Neural progenitor cell (in vitro differentiated cells): Measurements from ENCODE around the gene NOP58. TPM values are rescaled to one million over a fixed set of nuclear protein-coding genes. Genes with fewer than 3 reads are reported as not detected.

Experiments
- DNase-seq: peaks from one replicate; pipeline ENCODE4 v3.0.0-alpha.2; 2016; ENCODE audit warnings: low spot score
- H2AFZ ChIP-seq: fragments of 200-600 bp; sonication (generic); replicated peaks from 2 replicates; pipeline ENCODE4 v1.6.1; 2016; ENCODE audit warnings: antibody characterized with exemption
- H3F3A ChIP-seq: fragments of 200-600 bp; sonication (generic); 2 replicates; pipeline ENCODE4 v1.6.1; 2016; ENCODE audit warnings: antibody characterized with exemption, low read depth
- H3K27ac ChIP-seq: fragments of 200-600 bp; sonication (generic); 2 replicates; pipeline ENCODE4 v1.5.1; 2016; ENCODE audit warnings: mild to moderate bottlenecking
- H3K27me3 ChIP-seq: fragments of 200-600 bp; sonication (generic); 2 replicates; pipeline ENCODE4 v1.6.1; 2016; ENCODE audit warnings: mild to moderate bottlenecking, moderate library complexity
- H3K36me3 ChIP-seq: fragments of 200-600 bp; sonication (generic); 2 replicates; pipeline ENCODE4 v1.5.1; 2016
- H3K4me1 ChIP-seq: fragments of 200-600 bp; sonication (generic); 2 replicates; pipeline ENCODE4 v1.6.1; 2016; ENCODE audit warnings: mixed run types
- H3K4me2 ChIP-seq: fragments of 200-600 bp; sonication (generic); 2 replicates; pipeline ENCODE4 v1.6.1; 2016
- H3K4me3 ChIP-seq: fragments of 200-600 bp; sonication (generic); 2 replicates; pipeline ENCODE4 v1.5.1; 2016
- H3K79me2 ChIP-seq: fragments of 200-600 bp; sonication (generic); 2 replicates; pipeline ENCODE4 v1.6.1; 2016; ENCODE audit warnings: low read depth
- H3K9ac ChIP-seq: fragments of 200-600 bp; sonication (generic); 2 replicates; pipeline ENCODE4 v1.6.1; 2016
- H3K9me3 ChIP-seq: fragments of 200-600 bp; sonication (generic); 2 replicates; pipeline ENCODE4 v1.5.1; 2016; ENCODE audit warnings: low read depth
- H4K20me1 ChIP-seq: fragments of 200-600 bp; sonication (generic); 2 replicates; pipeline ENCODE4 v1.6.1; 2016; ENCODE audit warnings: low read depth
- H3K27ac Mint-ChIP-seq: 3 replicates; pipeline ENCODE4 v1.8.0; 2021; ENCODE audit warnings: mixed read lengths
- H3K27me3 Mint-ChIP-seq: 2 replicates; pipeline ENCODE4 v1.8.0; 2022; ENCODE audit warnings: low read depth, mild to moderate bottlenecking, inconsistent platforms, moderate library complexity, mixed read lengths; ENCODE audit not compliant: insufficient read depth
- H3K36me3 Mint-ChIP-seq: 3 replicates; pipeline ENCODE4 v1.8.0; 2021; ENCODE audit warnings: mixed read lengths
- H3K4me1 Mint-ChIP-seq: 3 replicates; pipeline ENCODE4 v1.8.0; 2021; ENCODE audit warnings: mixed read lengths
- H3K4me3 Mint-ChIP-seq: 3 replicates; pipeline ENCODE4 v1.8.0; 2021; ENCODE audit warnings: mild to moderate bottlenecking, moderate library complexity, mixed read lengths
- H3K9me3 Mint-ChIP-seq: 3 replicates; pipeline ENCODE4 v1.8.0; 2020; ENCODE audit warnings: mixed read lengths
- CTCF ChIP-seq: fragments of 200-600 bp; sonication (generic); IDR thresholded peaks from 2 replicates; pipeline ENCODE4 v1.5.1; 2017; ENCODE audit warnings: antibody characterized with exemption, mild to moderate bottlenecking
- EZH2 ChIP-seq: fragments of 200-600 bp; sonication (generic); IDR thresholded peaks from 2 replicates; pipeline ENCODE4 v1.6.1; 2017; ENCODE audit warnings: antibody characterized with exemption, mild to moderate bottlenecking, moderate library complexity
- EZH2phosphoT487 ChIP-seq: fragments of 200-600 bp; sonication (generic); IDR thresholded peaks from 2 replicates; pipeline ENCODE4 v1.6.1; 2017; ENCODE audit warnings: antibody characterized with exemption
- total RNA-seq: library from RNA; depleted of rRNA; stranded (reverse); fragments of >200 nt; gene quantifications from 2 replicates; pipeline ENCODE4 v1.2.3, GENCODE V29; 2015; ENCODE audit warnings: low replicate concordance

The NOP58 gene
- total RNA-seq: 99.4 and 112 TPM in 2 replicates

- Histone ChIP-seq H3K27me3 (no peaks in the 10 kb centered on the region), H3K9ac (peak within 1 kb of the TSS; percentile 94), H3K4me3 (peak within 1 kb of the TSS; percentile 65), H4K20me1 (peaks cover 50% of the 10 kb centered on the region), H3K36me3 (no peaks in the 10 kb centered on the region), H3K4me1 (peaks cover 4% of the 10 kb centered on the region), H2AFZ (peak within 1 kb of the TSS; percentile 80), H3K4me2 (peak within 1 kb of the TSS; percentile 81), H3K79me2 (peaks cover 52% of the 10 kb centered on the region), H3F3A (peaks cover 29% of the 10 kb centered on the region), H3K9me3 (no peaks in the 10 kb centered on the region), H3K27ac (peak within 1 kb of the TSS; percentile 95)
- H3K27me3 Mint-ChIP-seq: peaks cover 4% of the 10 kb centered on the region
- DNase-seq: peak; percentile 95
- peak within 1 kb of the TSS; percentile 75 for H3K27ac Mint-ChIP-seq
- peak within 1 kb of the TSS; percentile 80 for H3K4me3 Mint-ChIP-seq
- H3K9me3 Mint-ChIP-seq: no peaks in the 10 kb centered on the region
- peaks cover 15% of the 10 kb centered on the region for H3K4me1 Mint-ChIP-seq
- H3K36me3 Mint-ChIP-seq: no peaks in the 10 kb centered on the region
- no peak for TF ChIP-seq EZH2phosphoT487
- no peak for TF ChIP-seq CTCF
- no peak for TF ChIP-seq EZH2
Measured at GRCh38 chr2:202265467-202266277, at the start of gene NOP58. NOP58 (plus strand) TSS chr2:202265763; CDS start chr2:202265942, 179 bp downstream.

GRCh38 chr2:202221873-202222272 is 43.7 kb upstream of the NOP58 start:
- H3K27me3 Mint-ChIP-seq: no peaks in the 10 kb centered on the region
- peaks cover 4% of the 10 kb centered on the region for H3K4me1 Mint-ChIP-seq
- Histone ChIP-seq H4K20me1 (peaks cover 88% of the 10 kb centered on the region), H3K4me2 (peak overlapping the region; percentile 45), H3F3A (peaks cover 17% of the 10 kb centered on the region), H3K27me3 (no peaks in the 10 kb centered on the region), H3K79me2 (peaks cover 100% of the 10 kb centered on the region), H3K36me3 (peaks cover 14% of the 10 kb centered on the region), H3K4me3 (peak overlapping the region; percentile 0), H2AFZ (no peak overlapping the region), H3K9me3 (no peaks in the 10 kb centered on the region), H3K27ac (peak overlapping the region; percentile 85), H3K4me1 (peaks cover 9% of the 10 kb centered on the region), H3K9ac (no peak overlapping the region)
- H3K36me3 Mint-ChIP-seq: peaks cover 42% of the 10 kb centered on the region
- no peak overlapping the region for H3K27ac Mint-ChIP-seq
- TF ChIP-seq CTCF (no peak), EZH2 (no peak), EZH2phosphoT487 (no peak)
- no peaks in the 10 kb centered on the region for H3K9me3 Mint-ChIP-seq
- DNase-seq: peak; percentile 48
- H3K4me3 Mint-ChIP-seq: no peak overlapping the region

- peaks cover 8% of the 10 kb centered on the region for H3K4me1 ChIP-seq
- peaks cover 52% of the 10 kb centered on the region for H4K20me1 ChIP-seq
- Mint-ChIP-seq H3K9me3 (peaks cover 6% of the 10 kb centered on the region), H3K36me3 (peaks cover 4% of the 10 kb centered on the region), H3K27ac (peak overlapping the region; percentile 96), H3K4me1 (peaks cover 15% of the 10 kb centered on the region), H3K27me3 (peaks cover 6% of the 10 kb centered on the region), H3K4me3 (peak overlapping the region; percentile 99)
- H3K36me3 ChIP-seq: no peaks in the 10 kb centered on the region
- peak overlapping the region; percentile 93 for H3K4me2 ChIP-seq
- peaks cover 26% of the 10 kb centered on the region for H3F3A ChIP-seq
- peak overlapping the region; percentile 94 for H3K27ac ChIP-seq
- peak overlapping the region; percentile 84 for H2AFZ ChIP-seq
- DNase-seq: peak; percentile 64
- peak overlapping the region; percentile 87 for H3K9ac ChIP-seq
- H3K4me3 ChIP-seq: peak overlapping the region; percentile 84
- TF ChIP-seq EZH2phosphoT487 (no peak), EZH2 (peak; percentile 8)
- peaks cover 56% of the 10 kb centered on the region for H3K79me2 ChIP-seq
- no peaks in the 10 kb centered on the region for H3K27me3 ChIP-seq
- no peaks in the 10 kb centered on the region for H3K9me3 ChIP-seq
Measured at GRCh38 chr2:202237787-202238233, 27.8 kb upstream of the NOP58 start.
